ENCODE measurements around the gene GATAD2B. TPM values are rescaled to one million over a fixed set of nuclear protein-coding genes. Genes with fewer than 3 reads are reported as not detected.

The GATAD2B gene
- polyA plus RNA-seq, 2 of the 4 experiments (the other 2 are of a cell fraction) = 4.9 to 8.2 TPM

DNA sequence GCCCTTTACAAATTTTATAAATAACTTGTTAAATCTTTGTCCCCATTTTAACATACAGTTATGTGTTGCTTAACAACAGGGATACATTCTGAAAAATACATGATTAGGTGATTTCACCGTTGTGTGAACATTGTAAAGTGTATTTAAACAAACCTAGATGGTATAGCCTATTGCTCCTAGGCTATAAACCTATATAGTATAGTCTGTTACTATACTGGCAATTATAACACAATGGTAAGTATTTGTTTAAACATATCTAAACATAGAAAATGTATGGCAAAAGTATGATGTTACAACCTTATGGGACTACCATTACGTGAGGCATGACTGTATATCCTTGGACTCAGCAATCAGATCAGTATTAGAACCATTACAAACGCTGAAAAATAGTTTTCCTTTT lies 36.6 kb downstream of the GATAD2B start:
- POLR2A ChIA-PET = no interaction called here
- 68% methylated on average over 3 of the region's 3 CpGs for WGBS (ENCODE audit: missing lambda C conversion rate)
- TF ChIP-seq, protein P1, sequence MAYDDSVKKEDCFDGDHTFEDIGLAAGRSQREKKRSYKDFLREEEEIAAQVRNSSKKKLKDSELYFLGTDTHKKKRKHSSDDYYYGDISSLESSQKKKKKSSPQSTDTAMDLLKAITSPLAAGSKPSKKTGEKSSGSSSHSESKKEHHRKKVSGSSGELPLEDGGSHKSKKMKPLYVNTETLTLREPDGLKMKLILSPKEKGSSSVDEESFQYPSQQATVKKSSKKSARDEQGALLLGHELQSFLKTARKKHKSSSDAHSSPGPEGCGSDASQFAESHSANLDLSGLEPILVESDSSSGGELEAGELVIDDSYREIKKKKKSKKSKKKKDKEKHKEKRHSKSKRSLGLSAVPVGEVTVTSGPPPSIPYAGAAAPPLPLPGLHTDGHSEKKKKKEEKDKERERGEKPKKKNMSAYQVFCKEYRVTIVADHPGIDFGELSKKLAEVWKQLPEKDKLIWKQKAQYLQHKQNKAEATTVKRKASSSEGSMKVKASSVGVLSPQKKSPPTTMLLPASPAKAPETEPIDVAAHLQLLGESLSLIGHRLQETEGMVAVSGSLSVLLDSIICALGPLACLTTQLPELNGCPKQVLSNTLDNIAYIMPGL (CRISPR knock-in tag; IDR thresholded peaks at IDR 0.05; ENCODE audit: borderline replicate concordance) = no peak
- TF ChIP-seq ZNF302 (CRISPR knock-in tag; IDR thresholded peaks at IDR 0.05) = no peak
- no peak for TF ChIP-seq NFE2L2 (conservative IDR thresholded peaks at IDR 0.05; ENCODE audit: low read length)
- TF ChIP-seq SMC3 (IDR thresholded peaks at IDR 0.05) = no peak
- TF ChIP-seq JUNB (IDR thresholded peaks at IDR 0.05) = no peak
- no peak for TF ChIP-seq HOXA7 (CRISPR knock-in tag; IDR thresholded peaks at IDR 0.05)
- no peak for TF ChIP-seq EP300 (IDR thresholded peaks at IDR 0.05)
- TF ChIP-seq NR3C1 (IDR thresholded peaks at IDR 0.05) = no peak
- TF ChIP-seq BHLHE40 (IDR thresholded peaks at IDR 0.05; ENCODE audit: low read depth, low read length) = no peak
- CTCF ChIA-PET = interaction anchor here (0.6 to 1.2 kb wide), 2 partner anchors 64 to 534 kb away, joined by 3 read pairs; no protein-coding TSS in a partner anchor
- Histone ChIP-seq H3K27ac (no peak overlapping the region), H3K4me2 (no peak overlapping the region), H3K9me3 (no peaks in the 10 kb centered on the region), H3K4me1 (peaks cover 3% of the 10 kb centered on the region; the same call in 1 of the 3 replicates), H3K4me3 (no peak overlapping the region)
- DNase-seq (ENCODE audit: low read depth in 1 of 2, low spot score in 1 of 2) = no peak
- ATAC-seq = no peak
- no peak for FAIRE-seq

DNA sequence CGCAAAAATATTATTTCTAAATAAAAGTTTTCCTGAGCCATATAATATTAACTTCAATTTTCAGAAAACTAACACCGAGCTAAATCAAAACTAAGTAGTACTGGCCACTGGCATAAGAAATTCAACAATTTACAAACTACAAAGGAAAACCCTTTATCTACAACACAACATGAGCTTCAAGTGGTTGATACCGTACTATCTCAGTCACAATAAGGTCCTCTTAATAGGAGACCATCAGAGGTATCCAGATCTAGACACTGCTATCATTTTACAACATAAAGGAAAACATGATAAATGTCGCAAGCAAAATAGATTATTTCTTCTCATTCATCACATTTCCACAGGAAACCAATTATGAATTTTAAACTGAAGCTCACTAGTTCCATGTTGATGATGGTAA lies 39.5 kb downstream of the GATAD2B start:
- DNase-seq (ENCODE audit: low read depth in 1 of 2, low spot score in 1 of 2) (no peak), FAIRE-seq (no peak), ATAC-seq (no peak)
- no peak for TF ChIP-seq CBX2 (IDR thresholded peaks at IDR 0.05; ENCODE audit: borderline replicate concordance, low read depth)
- TF ChIP-seq, protein P2, sequence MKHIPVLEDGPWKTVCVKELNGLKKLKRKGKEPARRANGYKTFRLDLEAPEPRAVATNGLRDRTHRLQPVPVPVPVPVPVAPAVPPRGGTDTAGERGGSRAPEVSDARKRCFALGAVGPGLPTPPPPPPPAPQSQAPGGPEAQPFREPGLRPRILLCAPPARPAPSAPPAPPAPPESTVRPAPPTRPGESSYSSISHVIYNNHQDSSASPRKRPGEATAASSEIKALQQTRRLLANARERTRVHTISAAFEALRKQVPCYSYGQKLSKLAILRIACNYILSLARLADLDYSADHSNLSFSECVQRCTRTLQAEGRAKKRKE (CRISPR knock-in tag; IDR thresholded peaks at IDR 0.05; ENCODE audit: low read depth) = no peak
- TF ChIP-seq, protein P3, sequence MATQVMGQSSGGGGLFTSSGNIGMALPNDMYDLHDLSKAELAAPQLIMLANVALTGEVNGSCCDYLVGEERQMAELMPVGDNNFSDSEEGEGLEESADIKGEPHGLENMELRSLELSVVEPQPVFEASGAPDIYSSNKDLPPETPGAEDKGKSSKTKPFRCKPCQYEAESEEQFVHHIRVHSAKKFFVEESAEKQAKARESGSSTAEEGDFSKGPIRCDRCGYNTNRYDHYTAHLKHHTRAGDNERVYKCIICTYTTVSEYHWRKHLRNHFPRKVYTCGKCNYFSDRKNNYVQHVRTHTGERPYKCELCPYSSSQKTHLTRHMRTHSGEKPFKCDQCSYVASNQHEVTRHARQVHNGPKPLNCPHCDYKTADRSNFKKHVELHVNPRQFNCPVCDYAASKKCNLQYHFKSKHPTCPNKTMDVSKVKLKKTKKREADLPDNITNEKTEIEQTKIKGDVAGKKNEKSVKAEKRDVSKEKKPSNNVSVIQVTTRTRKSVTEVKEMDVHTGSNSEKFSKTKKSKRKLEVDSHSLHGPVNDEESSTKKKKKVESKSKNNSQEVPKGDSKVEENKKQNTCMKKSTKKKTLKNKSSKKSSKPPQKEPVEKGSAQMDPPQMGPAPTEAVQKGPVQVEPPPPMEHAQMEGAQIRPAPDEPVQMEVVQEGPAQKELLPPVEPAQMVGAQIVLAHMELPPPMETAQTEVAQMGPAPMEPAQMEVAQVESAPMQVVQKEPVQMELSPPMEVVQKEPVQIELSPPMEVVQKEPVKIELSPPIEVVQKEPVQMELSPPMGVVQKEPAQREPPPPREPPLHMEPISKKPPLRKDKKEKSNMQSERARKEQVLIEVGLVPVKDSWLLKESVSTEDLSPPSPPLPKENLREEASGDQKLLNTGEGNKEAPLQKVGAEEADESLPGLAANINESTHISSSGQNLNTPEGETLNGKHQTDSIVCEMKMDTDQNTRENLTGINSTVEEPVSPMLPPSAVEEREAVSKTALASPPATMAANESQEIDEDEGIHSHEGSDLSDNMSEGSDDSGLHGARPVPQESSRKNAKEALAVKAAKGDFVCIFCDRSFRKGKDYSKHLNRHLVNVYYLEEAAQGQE (IDR thresholded peaks at IDR 0.05) = no peak
- no peak for TF ChIP-seq EHF (CRISPR knock-in tag; IDR thresholded peaks at IDR 0.05)
- peaks cover 7% of the 10 kb centered on the region; the same call in 1 of the 3 replicates for H3K4me1 ChIP-seq
- ChIA-PET CTCF (interaction anchor here (0.7 to 1.1 kb wide), 2 partner anchors 18 to 38 kb away, joined by 3 to 4 read pairs; no protein-coding TSS in a partner anchor), POLR2A (no interaction called here)
- H3K4me3 ChIP-seq = no peak overlapping the region
- WGBS (ENCODE audit: missing lambda C conversion rate) = 95% methylated on average over 4 of the region's 4 CpGs
- no peak overlapping the region for H3K4me2 ChIP-seq
- H3K27ac ChIP-seq = no peak overlapping the region
- no peaks in the 10 kb centered on the region for H3K9me3 ChIP-seq

DNA sequence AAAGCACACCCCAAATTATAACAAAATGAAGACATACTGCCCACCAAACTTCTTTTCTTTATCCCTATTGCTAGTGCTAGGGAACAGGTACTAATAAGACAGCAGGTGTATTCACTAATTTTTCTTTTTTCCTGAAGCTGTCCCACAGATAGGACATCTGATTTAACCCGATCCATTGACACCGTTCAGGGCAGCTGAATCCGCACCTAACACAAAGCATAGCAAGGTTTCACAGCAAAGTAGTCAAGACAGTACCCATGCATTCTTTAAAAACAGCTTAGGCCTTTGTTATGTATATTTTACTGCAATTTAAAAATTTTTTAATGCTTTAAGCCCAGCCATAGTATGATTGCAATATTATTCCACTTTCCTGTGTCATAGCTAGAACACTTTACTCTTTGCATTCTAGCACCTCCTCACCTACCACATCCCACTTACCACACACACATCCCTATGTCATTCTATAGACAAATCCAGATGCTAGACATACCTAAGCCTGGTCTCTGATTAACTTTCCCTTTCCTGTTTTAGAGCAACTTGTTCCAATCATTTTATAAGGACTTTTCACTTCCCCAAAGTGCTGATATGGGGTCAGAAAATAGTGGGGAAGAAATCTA lies 40.4 kb downstream of the GATAD2B start:
- Histone ChIP-seq H3K4me2 (no peak overlapping the region), H3K9me3 (no peaks in the 10 kb centered on the region), H3K4me3 (no peak overlapping the region), H3K4me1 (peaks cover 7% of the 10 kb centered on the region; the same call in 1 of the 3 replicates), H3K27ac (no peak overlapping the region)
- 90% methylated on average over 3 of the region's 3 CpGs for WGBS (ENCODE audit: missing lambda C conversion rate)
- TF ChIP-seq, protein P4, sequence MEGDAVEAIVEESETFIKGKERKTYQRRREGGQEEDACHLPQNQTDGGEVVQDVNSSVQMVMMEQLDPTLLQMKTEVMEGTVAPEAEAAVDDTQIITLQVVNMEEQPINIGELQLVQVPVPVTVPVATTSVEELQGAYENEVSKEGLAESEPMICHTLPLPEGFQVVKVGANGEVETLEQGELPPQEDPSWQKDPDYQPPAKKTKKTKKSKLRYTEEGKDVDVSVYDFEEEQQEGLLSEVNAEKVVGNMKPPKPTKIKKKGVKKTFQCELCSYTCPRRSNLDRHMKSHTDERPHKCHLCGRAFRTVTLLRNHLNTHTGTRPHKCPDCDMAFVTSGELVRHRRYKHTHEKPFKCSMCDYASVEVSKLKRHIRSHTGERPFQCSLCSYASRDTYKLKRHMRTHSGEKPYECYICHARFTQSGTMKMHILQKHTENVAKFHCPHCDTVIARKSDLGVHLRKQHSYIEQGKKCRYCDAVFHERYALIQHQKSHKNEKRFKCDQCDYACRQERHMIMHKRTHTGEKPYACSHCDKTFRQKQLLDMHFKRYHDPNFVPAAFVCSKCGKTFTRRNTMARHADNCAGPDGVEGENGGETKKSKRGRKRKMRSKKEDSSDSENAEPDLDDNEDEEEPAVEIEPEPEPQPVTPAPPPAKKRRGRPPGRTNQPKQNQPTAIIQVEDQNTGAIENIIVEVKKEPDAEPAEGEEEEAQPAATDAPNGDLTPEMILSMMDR (IDR thresholded peaks at IDR 0.05) = no peak
- TF ChIP-seq GATA3 (IDR thresholded peaks at IDR 0.05; ENCODE audit: borderline replicate concordance) (no peak), FOXS1 (CRISPR knock-in tag; IDR thresholded peaks at IDR 0.05) (no peak), RFX5 (IDR thresholded peaks at IDR 0.05) (no peak)
- TF ChIP-seq, protein P5, sequence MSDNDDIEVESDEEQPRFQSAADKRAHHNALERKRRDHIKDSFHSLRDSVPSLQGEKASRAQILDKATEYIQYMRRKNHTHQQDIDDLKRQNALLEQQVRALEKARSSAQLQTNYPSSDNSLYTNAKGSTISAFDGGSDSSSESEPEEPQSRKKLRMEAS (IDR thresholded peaks at IDR 0.05) = no peak
- ATAC-seq (no peak), DNase-seq (ENCODE audit: low read depth in 1 of 2, low spot score in 1 of 2) (no peak), FAIRE-seq (no peak)
- POLR2A ChIA-PET = no interaction called here
- CTCF ChIA-PET = interaction anchor here (0.7 to 1.8 kb wide), 5 partner anchors 8 to 371 kb away, joined by 3 to 6 read pairs (median 5); partner anchors contain the start of gene DENND4B
